Right lobe of liver (tissue), 6 donors: ENCODE results near the gene ZNF615. TPM values are rescaled to one million over a fixed set of nuclear protein-coding genes. Genes with fewer than 3 reads are reported as not detected.
A peak's percentile ranks its signal among the peaks of the same experiment; 100 is the strongest.
"Not testable (repeated sequence)": the region's sequence is repeated elsewhere in the genome, so short reads cannot be mapped to it uniquely, and the experiment has no call there.

ENCODE experiments used
- ATAC-seq, 4 donors: fragments of 200-7000 bp; cut with Tn5 transposase; one replicate each; pipeline ENCODE4 v1.9.1; 2020; ENCODE audit warnings: mild to moderate bottlenecking in 4 of 4, moderate library complexity in 4 of 4
- DNase-seq, 3 donors: peaks; one replicate each; pipeline ENCODE4 v3.0.0-alpha.2; 2020
- H3K27ac ChIP-seq, 3 donors: fragments of 200-600 bp; one replicate each; pipeline ENCODE4 v1.8.0; 2022
- H3K27me3 ChIP-seq, 2 donors: fragments of 200-600 bp; one replicate each; pipeline ENCODE4 v1.8.0; 2022
- H3K36me3 ChIP-seq, 4 donors: fragments of 200-600 bp; sonication (generic) in 1 of 4; one replicate each; pipeline versions ENCODE4 v1.5.1 to v1.8.0; 2017 to 2022; ENCODE audit warnings: control low read depth in 1 of 4
- H3K4me1 ChIP-seq, 4 donors: fragments of 200-600 bp; sonication (generic) in 1 of 4; one replicate each; pipeline versions ENCODE4 v1.5.1 to v1.8.0; 2017 to 2022; ENCODE audit warnings: control low read depth in 1 of 4
- H3K4me3 ChIP-seq, 3 donors: fragments of 200-600 bp; one replicate each; pipeline ENCODE4 v1.8.0; 2022
- H3K9me3 ChIP-seq, 4 donors: fragments of 200-600 bp; sonication (generic) in 1 of 4; one replicate each; pipeline versions ENCODE4 v1.5.1 to v1.8.0; 2017 to 2022; ENCODE audit warnings: control low read depth in 1 of 4
- POLR2A ChIP-seq: fragments of 450-650 bp; IDR thresholded peaks from one replicate; pipeline ENCODE4 v1.6.1; 2017; ENCODE audit warnings: antibody characterized with exemption, mild to moderate bottlenecking
- WGBS: methylation state at CpG from one replicate; pipeline ENCODE4 v1.1.6; 2018; ENCODE audit warnings: low coverage, low lambda C conversion rate; ENCODE audit not compliant: insufficient coverage; ENCODE audit errors: missing lambda C conversion rate; 5-methylcytosine and 5-hydroxymethylcytosine counted together
- intact Hi-C, 2 donors: fragments of 100-400 bp; cut with DNase I; formaldehyde crosslinking; loops; one replicate each; pipeline versions ENCODE4 v1.11.2 to v1.14.1; 2022
- long read RNA-seq: library from polyadenylated mRNA; unstranded; transcript quantifications from one replicate; pipeline ENCODE4 v2.0.0, GENCODE V29; 2019
- total RNA-seq, 6 experiments: library from RNA; depleted of rRNA in 2 of 6; stranded (reverse); fragments of >200 nt in 2 of 6; fragmentation: NEBNext Ultra II Directional in 3 of 6; extraction: Animal tissue kit (Norgen Biotek cat#: 25700) in 3 of 6; gene quantifications; one replicate each; pipeline versions ENCODE4 v1.1.0 to v1.2.4, GENCODE V29; 2016 to 2023
- TF ChIP-seq, protein P1 (sequence below), 4 donors: fragments of 200-600 bp in 3 of 4; fragments of 450-650 bp in 1 of 4; IDR thresholded peaks; one replicate each; pipeline versions ENCODE4 v1.5.1 to v1.8.0; 2016 to 2022; ENCODE audit warnings: antibody characterized with exemption in 4 of 4, mild to moderate bottlenecking in 2 of 4
- donor health status: DM: no; HTN: yes; CAD: no.
- donor health status: DM: no; HTN: no; CAD: no.
- donor health status: DM: no; HTN: no; CAD: no.
- donor health status: DM: no; HTN: yes; CAD: no.
- donor health status: DM: no; HTN: yes; CAD: no.

ZNF615 gene
- total RNA-seq = 1 to 10 TPM; 1.2 to 5.0 (median 3.3) TPM
- long read RNA-seq, full-length matches to known transcripts = 1 of 3 reads
- long read RNA-seq, partial matches to known transcripts = 1 of 3 reads
- long read RNA-seq, other reads (novel, unspliced or antisense) = 1 of 3 reads

DNA sequence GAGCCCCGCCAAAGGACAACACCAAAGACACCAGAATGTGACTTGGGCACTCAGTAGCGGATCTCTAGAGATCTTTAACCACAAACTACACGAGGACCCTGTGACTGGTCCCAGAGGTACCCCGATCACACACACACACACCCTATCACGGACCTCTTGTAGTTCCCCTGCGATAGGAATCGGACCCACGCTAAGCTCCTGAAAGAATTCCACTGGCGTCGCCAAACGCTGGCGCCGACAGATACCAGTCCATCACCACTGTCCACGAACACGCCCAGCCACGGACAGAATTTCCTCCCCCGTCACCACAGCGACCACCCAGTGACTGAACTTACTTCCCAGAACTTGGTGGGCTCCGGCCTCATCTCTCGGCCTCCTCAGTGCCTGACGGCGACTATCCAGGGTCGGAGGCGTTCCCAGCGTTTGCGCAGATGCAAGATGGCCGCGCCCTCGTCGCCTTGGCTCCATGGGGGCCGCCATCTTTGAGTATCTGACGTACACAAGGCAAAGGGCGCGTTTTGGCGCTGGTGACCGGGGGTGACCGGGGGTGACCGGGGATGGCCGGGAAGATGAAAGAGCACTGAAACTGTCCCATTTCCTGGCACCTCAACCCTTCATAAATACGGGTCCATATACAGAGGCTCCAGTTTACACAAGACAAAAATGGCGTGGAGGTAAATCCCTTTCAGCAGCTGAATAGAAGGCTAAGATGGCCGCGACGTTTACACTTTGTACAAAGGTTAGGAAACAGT is at the start of gene ZNF615:
TSS of gene ZNF615 (minus strand) at position 406 of the 752 bp plus-strand sequence. CDS start 4,500 bp downstream, outside the sequence.
- ATAC-seq (peak; percentile 99 to 100 (median 100)), DNase-seq (peak; percentile 91 to 93 (median 93))
- Histone ChIP-seq H3K4me3 (peak within 1 kb of the TSS; percentile 68 to 79 (median 75)), H3K27ac (peak within 1 kb of the TSS; percentile 27 to 73 (median 33)), H3K9me3 (peaks cover 0 to 19% (median 0%) of the 10 kb centered on the region in 4 donors), H3K4me1 (peaks cover 0 to 3% (median under 1%) of the 10 kb centered on the region in 4 donors), H3K27me3 (no peaks in the 10 kb centered on the region), H3K36me3 (peaks cover 0 to 9% (median 3%) of the 10 kb centered on the region in 4 donors)
- peak; percentile 22 for TF ChIP-seq POLR2A
- TF ChIP-seq, protein P1, sequence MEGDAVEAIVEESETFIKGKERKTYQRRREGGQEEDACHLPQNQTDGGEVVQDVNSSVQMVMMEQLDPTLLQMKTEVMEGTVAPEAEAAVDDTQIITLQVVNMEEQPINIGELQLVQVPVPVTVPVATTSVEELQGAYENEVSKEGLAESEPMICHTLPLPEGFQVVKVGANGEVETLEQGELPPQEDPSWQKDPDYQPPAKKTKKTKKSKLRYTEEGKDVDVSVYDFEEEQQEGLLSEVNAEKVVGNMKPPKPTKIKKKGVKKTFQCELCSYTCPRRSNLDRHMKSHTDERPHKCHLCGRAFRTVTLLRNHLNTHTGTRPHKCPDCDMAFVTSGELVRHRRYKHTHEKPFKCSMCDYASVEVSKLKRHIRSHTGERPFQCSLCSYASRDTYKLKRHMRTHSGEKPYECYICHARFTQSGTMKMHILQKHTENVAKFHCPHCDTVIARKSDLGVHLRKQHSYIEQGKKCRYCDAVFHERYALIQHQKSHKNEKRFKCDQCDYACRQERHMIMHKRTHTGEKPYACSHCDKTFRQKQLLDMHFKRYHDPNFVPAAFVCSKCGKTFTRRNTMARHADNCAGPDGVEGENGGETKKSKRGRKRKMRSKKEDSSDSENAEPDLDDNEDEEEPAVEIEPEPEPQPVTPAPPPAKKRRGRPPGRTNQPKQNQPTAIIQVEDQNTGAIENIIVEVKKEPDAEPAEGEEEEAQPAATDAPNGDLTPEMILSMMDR (IDR thresholded peaks at IDR 0.05) = no peak
- under 1% methylated on average over 18 of the region's 44 CpGs for WGBS
- intact Hi-C loops = no loop called here

DNA sequence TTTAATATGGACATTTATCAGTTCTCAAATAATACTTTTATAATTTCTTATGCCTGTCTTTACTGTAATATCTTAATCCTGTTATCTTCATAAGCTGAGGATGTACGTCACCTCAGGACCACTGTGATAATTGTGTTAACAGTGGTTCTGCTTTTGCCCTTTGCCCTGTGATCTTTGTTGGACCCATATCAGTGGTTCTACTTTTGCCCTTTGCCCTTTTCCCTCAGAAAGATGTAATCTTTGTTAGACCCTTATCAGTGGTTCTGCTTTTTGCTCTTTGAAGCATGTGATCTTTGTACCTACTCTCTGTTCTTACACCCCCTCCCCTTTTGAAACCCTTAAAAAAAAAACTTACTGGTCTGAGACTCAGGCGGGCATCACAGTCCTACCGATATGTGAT is 48.5 kb upstream of the ZNF615 start:
- H3K27ac ChIP-seq, DNase-seq, H3K27me3 ChIP-seq, H3K4me1 ChIP-seq, ATAC-seq, intact Hi-C loops, H3K36me3 ChIP-seq, H3K4me3 ChIP-seq: not testable (repeated sequence)
- H3K9me3 ChIP-seq = peaks cover 0 to 28% (median 0%) of the 10 kb centered on the region in 4 donors
- WGBS = 100% methylated on average over 3 of the region's 3 CpGs

DNA sequence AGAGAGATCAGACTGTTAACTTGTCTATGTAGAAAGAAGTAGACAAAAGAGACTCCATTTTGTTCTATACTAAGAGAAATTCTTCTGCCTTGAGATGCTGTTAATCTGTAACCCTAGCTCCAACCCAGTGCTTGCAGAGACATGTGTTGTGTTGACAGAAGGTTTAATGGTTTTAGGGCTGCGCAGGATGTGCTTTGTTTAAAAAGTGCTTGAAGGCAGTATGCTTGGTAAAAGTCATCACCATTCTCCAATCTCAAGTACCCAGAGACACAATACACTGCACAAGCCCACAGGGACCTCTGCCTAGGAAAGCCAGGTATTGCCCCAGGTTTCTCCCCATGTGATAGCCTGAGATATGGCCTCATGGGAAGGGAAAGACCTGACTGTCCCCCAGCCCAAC is 43.7 kb upstream of the ZNF615 start:
- H3K4me1 ChIP-seq, H3K27ac ChIP-seq, H3K27me3 ChIP-seq, ATAC-seq, H3K4me3 ChIP-seq, H3K36me3 ChIP-seq, intact Hi-C loops, DNase-seq: not testable (repeated sequence)
- H3K9me3 ChIP-seq = peaks cover 0 to 18% (median 5%) of the 10 kb centered on the region in 4 donors
- WGBS = 100% methylated on average over 1 of the region's 1 CpG

DNA sequence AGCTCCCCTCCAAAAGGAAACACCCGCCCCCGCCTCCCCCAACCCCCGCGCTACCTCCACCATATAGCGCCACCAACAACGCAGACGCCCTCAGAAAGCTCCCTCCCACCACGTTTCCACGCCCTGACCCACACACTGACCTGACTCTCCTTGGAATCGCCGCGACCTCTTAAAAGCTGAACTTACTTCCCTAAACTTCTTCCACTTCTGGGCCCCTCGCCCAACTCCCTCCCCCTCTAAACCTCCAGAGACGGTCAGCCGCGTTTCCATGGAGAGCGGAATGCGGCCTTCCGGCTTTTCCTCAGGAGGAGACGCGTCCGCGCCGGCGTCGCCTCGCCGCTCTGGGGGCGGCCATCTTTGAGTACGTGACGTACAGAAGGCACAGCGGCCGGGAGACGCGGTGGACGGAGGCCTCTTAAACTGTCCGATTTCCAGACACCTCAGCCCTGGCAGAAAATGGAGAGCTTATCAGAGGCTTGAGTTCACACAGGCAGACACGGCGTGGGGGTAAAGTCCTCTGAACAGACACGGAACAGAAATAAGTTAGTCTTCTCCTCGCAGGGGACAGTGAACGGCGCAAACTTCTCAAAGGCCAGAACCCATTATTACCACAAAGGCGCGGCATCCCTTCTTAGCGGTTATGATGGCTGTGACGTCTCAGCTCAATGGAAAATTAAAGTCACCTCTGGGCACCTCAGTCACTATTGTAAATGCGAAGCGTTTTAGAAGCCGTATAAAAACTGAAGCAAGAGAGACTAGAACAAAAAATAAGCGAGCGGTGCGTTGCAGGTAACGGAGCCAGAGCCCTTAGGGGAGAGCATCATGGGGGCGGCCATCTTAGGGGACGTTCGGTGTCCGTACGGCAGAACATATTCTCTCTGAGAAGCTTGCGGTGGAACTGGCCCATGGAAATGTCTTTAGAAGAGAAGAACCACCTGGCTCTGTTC is 40.8 kb upstream of the ZNF615 start, which contains the start of gene ZNF432:
TSS of gene ZNF432 (minus strand) at position 284 of the 947 bp plus-strand sequence. CDS start 1,970 bp downstream, outside the sequence.
- Histone ChIP-seq H3K4me3 (peak within 1 kb of the TSS; percentile 41 to 70 (median 64)), H3K9me3 (peaks cover 0 to 13% (median 8%) of the 10 kb centered on the region in 4 donors), H3K36me3 (peaks cover 0 to 9% (median 4%) of the 10 kb centered on the region in 4 donors), H3K4me1 (peaks cover 0 to 5% (median 0%) of the 10 kb centered on the region in 4 donors), H3K27me3 (no peaks in the 10 kb centered on the region), H3K27ac (peak within 1 kb of the TSS; percentile 66 to 87 (median 85))
- DNase-seq (peak; percentile 91 to 96 (median 94)), ATAC-seq (peak; percentile 98 to 99 (median 98))
- TF ChIP-seq, protein P1 (IDR thresholded peaks at IDR 0.05) = no peak
- peak; percentile 33 for TF ChIP-seq POLR2A
- intact Hi-C loops = no loop called here
- whole genome bisulfite sequencing = 2% methylated on average over 35 of the region's 60 CpGs

DNA sequence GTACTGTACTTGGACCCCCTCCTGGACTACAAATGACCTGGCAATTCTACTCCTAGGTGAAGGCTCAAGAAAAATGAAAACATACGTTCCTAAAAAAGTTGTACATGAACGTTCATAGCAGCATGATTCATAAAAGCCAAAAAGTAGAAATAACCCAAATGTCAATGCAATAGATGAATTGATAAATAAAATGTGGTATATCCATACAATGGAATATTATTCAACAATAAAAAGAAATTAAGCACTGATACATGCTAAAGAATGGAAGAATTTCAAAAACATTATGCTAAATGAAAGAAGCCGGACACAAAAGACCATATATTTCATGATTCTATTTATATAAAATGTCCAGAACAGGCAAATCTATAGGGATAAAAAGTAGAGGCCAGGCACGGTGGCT is 31.2 kb upstream of the ZNF615 start:
- TF ChIP-seq, protein P1 (IDR thresholded peaks at IDR 0.05) = no peak
- TF ChIP-seq POLR2A = no peak
- Histone ChIP-seq H3K27ac (no peak overlapping the region), H3K27me3 (no peaks in the 10 kb centered on the region), H3K9me3 (peaks cover 4 to 47% (median 29%) of the 10 kb centered on the region in 4 donors), H3K4me3 (no peak overlapping the region), H3K36me3 (peaks cover 0 to 65% (median 30%) of the 10 kb centered on the region in 4 donors), H3K4me1 (no peaks in the 10 kb centered on the region)
- WGBS = 96% methylated on average over 4 of the region's 4 CpGs
- ATAC-seq = no peak
- DNase-seq = no peak
- intact Hi-C loops = no loop called here
